Upper lobe of right lung (tissue), 1 donor: ENCODE data around the gene CASK. TPM values are rescaled to one million over a fixed set of nuclear protein-coding genes. Genes with fewer than 3 reads are reported as not detected.
A peak's percentile ranks its signal among the peaks of the same experiment; 100 is the strongest.

ENCODE experiments used
- ATAC-seq: fragments of 200-7000 bp; cut with Tn5 transposase; one replicate; pipeline ENCODE4 v1.9.1; 2020; ENCODE audit warnings: mild to moderate bottlenecking, moderate library complexity
- DNase-seq: peaks from one replicate; pipeline ENCODE4 v3.0.0-alpha.2; 2020
- H3K27ac ChIP-seq: fragments of 200-600 bp; one replicate; pipeline ENCODE4 v1.8.0; 2022
- H3K27me3 ChIP-seq: fragments of 200-600 bp; one replicate; pipeline ENCODE4 v1.8.0; 2022; ENCODE audit warnings: mild to moderate bottlenecking
- H3K36me3 ChIP-seq: fragments of 200-600 bp; one replicate; pipeline ENCODE4 v1.8.0; 2022
- H3K4me1 ChIP-seq: fragments of 200-600 bp; one replicate; pipeline ENCODE4 v1.8.0; 2022
- H3K4me3 ChIP-seq: fragments of 200-600 bp; one replicate; pipeline ENCODE4 v1.8.0; 2022; ENCODE audit warnings: mild to moderate bottlenecking
- H3K9me3 ChIP-seq: fragments of 200-600 bp; one replicate; pipeline ENCODE4 v1.8.0; 2022
- intact Hi-C: fragments of 100-400 bp; cut with DNase I; formaldehyde crosslinking; loops from one replicate; pipeline ENCODE4 v1.11.0; 2022
- total RNA-seq: library from RNA; stranded (reverse); fragmentation: NEBNext Ultra II Directional; extraction: Animal tissue kit (Norgen Biotek cat#: 25700); gene quantifications from one replicate; pipeline ENCODE4 v1.2.1, GENCODE V29; 2021
- TF ChIP-seq, protein P1 (sequence below): fragments of 200-600 bp; IDR thresholded peaks from one replicate; pipeline ENCODE4 v1.8.0; 2022; ENCODE audit warnings: antibody characterized with exemption
- donor health status: DM: no; HTN: yes; CAD: no; lungs with severe emphysema.

CASK gene
- total RNA-seq, 1 donor from 2014 or later = 60.4 TPM

DNA sequence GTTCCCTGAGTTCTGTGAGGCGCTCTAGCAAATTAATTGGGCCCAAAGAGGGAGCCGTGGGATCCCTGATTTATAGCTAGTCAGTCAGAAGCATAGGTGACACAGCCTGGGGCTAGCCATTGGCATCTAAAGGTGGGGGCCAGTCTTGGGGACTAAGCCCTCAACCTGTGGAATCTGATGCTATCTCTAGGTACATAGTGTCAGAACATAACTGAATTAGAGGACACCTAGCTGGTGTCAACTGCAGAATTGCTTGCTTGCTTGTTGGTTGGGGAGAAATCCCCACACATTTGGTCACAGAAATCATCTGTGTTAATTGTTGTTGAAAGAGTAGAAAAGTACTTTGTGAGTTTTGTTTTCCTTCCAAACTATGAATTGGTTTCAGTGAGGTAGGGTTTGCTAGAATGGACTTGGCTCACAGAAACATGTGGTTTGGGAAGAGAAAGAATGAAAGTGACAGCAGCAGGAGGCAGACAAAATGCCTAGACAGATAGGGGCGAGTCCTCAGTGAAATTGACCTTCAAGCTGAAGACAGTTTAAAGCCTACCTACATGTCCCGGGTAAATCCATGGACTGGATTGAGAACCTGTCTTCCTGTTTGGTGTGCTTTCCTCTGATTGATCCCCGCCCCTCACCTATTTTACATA lies 212.2 kb downstream of the CASK start:
- no peaks in the 10 kb centered on the region for H3K9me3 ChIP-seq
- TF ChIP-seq, protein P1, sequence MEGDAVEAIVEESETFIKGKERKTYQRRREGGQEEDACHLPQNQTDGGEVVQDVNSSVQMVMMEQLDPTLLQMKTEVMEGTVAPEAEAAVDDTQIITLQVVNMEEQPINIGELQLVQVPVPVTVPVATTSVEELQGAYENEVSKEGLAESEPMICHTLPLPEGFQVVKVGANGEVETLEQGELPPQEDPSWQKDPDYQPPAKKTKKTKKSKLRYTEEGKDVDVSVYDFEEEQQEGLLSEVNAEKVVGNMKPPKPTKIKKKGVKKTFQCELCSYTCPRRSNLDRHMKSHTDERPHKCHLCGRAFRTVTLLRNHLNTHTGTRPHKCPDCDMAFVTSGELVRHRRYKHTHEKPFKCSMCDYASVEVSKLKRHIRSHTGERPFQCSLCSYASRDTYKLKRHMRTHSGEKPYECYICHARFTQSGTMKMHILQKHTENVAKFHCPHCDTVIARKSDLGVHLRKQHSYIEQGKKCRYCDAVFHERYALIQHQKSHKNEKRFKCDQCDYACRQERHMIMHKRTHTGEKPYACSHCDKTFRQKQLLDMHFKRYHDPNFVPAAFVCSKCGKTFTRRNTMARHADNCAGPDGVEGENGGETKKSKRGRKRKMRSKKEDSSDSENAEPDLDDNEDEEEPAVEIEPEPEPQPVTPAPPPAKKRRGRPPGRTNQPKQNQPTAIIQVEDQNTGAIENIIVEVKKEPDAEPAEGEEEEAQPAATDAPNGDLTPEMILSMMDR = no peak
- no peaks in the 10 kb centered on the region for H3K27me3 ChIP-seq
- no peak overlapping the region for H3K4me3 ChIP-seq
- no peaks in the 10 kb centered on the region for H3K4me1 ChIP-seq
- DNase-seq (no peak), ATAC-seq (no peak)
- H3K27ac ChIP-seq = no peak overlapping the region
- intact Hi-C loops = no loop called here
- no peaks in the 10 kb centered on the region for H3K36me3 ChIP-seq

DNA sequence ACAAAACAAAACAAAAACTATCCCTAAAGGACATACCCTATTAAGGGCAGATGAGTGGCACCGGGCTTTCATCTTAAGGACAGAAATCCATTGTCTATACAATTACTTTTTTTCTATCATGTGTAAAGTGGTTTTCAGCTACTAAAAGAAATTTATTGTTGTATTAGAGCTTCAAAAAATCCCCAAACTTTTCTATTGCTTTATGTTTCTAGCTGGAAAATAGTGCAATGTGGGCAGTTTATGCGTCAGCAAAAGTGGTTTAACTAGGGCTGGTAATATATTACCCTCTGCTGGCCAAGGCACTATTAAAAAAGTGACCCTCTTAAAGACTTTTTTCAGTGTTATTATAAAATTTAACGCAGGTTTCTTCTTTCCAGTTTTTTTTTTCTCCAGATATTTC lies 214.9 kb downstream of the CASK start:
- H3K4me3 ChIP-seq = no peak overlapping the region
- DNase-seq (no peak), ATAC-seq (no peak)
- no peaks in the 10 kb centered on the region for H3K36me3 ChIP-seq
- no peaks in the 10 kb centered on the region for H3K9me3 ChIP-seq
- no peaks in the 10 kb centered on the region for H3K4me1 ChIP-seq
- H3K27me3 ChIP-seq = no peaks in the 10 kb centered on the region
- H3K27ac ChIP-seq = no peak overlapping the region
- intact Hi-C loops = no loop called here
- TF ChIP-seq, protein P1 = no peak

DNA sequence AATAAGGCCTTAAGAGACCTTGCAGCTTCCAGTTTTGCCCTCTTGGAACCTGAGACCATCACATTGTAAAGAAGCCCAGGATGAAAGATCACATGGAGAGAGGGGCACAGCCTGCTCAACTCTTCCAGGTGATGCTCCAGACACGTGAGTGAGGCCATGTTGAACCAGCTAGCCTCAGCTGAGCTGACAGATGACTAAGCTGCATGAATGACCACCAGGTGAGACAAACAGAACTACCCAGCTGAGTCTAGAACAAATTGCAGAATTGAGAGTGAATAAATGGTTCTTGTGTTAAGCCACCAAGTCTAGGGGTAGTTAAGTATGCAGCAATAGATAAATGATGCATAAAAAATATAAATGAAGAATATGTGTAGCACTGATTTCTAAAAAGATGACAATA lies 216.1 kb downstream of the CASK start:
- TF ChIP-seq, protein P1 = no peak
- Histone ChIP-seq H3K36me3 (no peaks in the 10 kb centered on the region), H3K27me3 (no peaks in the 10 kb centered on the region), H3K4me1 (no peaks in the 10 kb centered on the region), H3K27ac (no peak overlapping the region), H3K4me3 (no peak overlapping the region), H3K9me3 (no peaks in the 10 kb centered on the region)
- DNase-seq = no peak
- ATAC-seq = no peak
- intact Hi-C loops = no loop called here

DNA sequence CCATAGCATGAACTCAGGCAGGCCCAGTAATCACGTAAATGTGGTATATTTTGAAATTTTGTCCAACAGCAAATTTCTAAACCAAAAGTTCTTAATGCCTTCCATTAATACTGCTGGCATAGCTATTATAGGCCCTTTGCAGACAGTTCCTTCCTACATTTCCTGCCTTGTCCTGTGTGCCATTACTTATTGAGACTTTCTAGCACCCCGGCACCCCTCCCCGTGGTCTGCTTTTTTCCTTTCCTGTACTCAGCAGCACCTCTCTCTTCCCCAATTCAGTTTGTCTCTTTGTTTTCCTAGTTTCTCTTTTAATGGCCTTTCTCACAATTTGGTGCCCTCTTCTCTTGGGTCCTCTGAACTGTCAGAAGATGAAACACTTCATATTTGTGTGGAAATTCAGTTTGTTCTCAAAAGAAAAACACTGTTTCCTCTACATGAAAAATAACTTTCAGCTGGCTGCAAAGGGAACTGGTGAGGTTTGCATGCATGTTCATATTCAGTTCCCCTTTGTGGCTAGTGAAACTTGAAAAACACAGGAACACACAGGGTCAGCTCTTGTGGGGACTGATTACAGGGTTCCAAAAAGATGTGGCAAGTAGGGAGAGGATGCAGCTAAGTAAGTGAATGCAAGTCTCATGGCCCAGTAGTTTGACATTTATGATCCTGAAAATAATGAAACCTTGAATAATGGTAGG lies 217.5 kb downstream of the CASK start:
- DNase-seq = no peak
- Histone ChIP-seq H3K9me3 (no peaks in the 10 kb centered on the region), H3K36me3 (no peaks in the 10 kb centered on the region), H3K27ac (peak overlapping the region; percentile 47), H3K4me3 (no peak overlapping the region), H3K27me3 (no peaks in the 10 kb centered on the region), H3K4me1 (no peaks in the 10 kb centered on the region)
- intact Hi-C loops = no loop called here
- ATAC-seq = peak; percentile 81
- TF ChIP-seq, protein P1 = no peak

DNA sequence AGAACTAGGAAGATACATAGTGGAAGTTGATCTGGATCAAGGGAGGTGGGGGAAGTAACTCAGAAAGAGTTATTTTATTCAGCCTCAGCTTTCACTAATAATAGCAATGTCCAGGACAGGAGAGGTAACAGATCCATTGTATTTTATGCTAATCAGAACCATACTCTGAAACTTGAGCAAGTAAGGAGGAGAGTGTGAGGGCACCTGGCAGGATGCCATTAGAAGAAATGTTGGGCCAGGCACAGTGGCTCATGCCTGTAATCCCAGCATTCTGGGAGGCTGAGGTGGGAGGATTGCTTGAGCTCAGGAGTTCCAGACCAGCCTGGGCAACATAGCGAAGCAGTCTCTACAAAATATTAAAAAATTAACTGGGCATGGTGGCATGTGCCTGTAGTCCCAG lies 218.3 kb downstream of the CASK start:
- H3K9me3 ChIP-seq = no peaks in the 10 kb centered on the region
- H3K27ac ChIP-seq = peak overlapping the region; percentile 47
- ATAC-seq (no peak), DNase-seq (no peak)
- intact Hi-C loops = no loop called here
- no peaks in the 10 kb centered on the region for H3K36me3 ChIP-seq
- H3K4me3 ChIP-seq = no peak overlapping the region
- no peaks in the 10 kb centered on the region for H3K4me1 ChIP-seq
- H3K27me3 ChIP-seq = no peaks in the 10 kb centered on the region
- TF ChIP-seq, protein P1 = no peak
